GM12873 (cell line): ENCODE results near the gene RASAL2.

Experiments used
- TF ChIP-seq, protein P1 (sequence below): IDR thresholded peaks from 2 replicates; pipeline ENCODE4 v1.5.1; 2012; ENCODE audit warnings: low read depth, mild to moderate bottlenecking, moderate library complexity, low read length, control low read depth; ENCODE audit not compliant: insufficient read depth; ENCODE audit errors: missing control alignments

The RASAL2 gene

GRCh38 chr1:178308438-178308837 lies 214.5 kb downstream of the RASAL2 start:
- TF ChIP-seq, protein P1, sequence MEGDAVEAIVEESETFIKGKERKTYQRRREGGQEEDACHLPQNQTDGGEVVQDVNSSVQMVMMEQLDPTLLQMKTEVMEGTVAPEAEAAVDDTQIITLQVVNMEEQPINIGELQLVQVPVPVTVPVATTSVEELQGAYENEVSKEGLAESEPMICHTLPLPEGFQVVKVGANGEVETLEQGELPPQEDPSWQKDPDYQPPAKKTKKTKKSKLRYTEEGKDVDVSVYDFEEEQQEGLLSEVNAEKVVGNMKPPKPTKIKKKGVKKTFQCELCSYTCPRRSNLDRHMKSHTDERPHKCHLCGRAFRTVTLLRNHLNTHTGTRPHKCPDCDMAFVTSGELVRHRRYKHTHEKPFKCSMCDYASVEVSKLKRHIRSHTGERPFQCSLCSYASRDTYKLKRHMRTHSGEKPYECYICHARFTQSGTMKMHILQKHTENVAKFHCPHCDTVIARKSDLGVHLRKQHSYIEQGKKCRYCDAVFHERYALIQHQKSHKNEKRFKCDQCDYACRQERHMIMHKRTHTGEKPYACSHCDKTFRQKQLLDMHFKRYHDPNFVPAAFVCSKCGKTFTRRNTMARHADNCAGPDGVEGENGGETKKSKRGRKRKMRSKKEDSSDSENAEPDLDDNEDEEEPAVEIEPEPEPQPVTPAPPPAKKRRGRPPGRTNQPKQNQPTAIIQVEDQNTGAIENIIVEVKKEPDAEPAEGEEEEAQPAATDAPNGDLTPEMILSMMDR = no peak

- TF ChIP-seq, protein P1 = peak; percentile 65
Measured at GRCh38 chr1:178310685-178311105, 216.8 kb downstream of the RASAL2 start.

DNA sequence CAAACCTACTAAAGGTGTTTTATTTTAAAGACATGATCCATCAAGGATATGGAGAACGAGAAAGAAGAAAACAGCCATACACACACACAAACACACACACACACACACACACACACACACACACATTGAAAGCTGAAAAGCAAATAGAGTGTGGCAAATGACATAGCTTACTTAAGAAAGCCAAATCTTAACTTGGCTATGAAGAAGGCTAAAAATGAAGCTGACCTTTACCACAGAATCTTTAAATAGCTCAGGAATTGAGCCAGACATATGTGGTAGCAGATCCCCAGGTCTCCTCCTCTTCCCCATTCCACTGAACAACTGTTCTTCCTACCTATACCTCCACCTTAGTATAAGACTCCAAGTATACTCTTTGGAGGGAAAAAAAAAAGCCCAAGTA lies 217.3 kb downstream of the RASAL2 start:
- TF ChIP-seq, protein P1 = no peak

- TF ChIP-seq, protein P1 = no peak
Measured at GRCh38 chr1:178323067-178323466, 229.2 kb downstream of the RASAL2 start.

DNA sequence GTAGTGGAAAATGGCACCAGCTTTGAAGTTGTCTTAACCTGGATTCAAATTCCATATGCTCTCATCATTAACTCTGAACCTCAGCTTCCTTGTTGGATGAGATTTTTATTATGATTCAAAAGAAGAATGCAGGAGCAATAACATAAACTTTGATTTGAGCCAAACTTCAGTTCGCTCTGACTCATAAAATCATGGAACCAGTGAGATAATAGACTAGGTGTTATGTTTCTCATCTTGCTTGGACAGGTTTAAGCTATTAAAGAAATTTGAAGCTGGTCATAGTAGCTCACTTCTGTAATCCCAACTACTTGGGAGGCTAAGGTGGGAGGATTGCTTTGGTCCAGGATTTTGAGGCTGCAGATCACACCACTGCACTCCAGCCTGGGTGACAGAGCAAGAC lies 230.1 kb downstream of the RASAL2 start:
- TF ChIP-seq, protein P1 = no peak

GRCh38 chr1:178328728-178329127 lies 234.8 kb downstream of the RASAL2 start:
- TF ChIP-seq, protein P1 = no peak

DNA sequence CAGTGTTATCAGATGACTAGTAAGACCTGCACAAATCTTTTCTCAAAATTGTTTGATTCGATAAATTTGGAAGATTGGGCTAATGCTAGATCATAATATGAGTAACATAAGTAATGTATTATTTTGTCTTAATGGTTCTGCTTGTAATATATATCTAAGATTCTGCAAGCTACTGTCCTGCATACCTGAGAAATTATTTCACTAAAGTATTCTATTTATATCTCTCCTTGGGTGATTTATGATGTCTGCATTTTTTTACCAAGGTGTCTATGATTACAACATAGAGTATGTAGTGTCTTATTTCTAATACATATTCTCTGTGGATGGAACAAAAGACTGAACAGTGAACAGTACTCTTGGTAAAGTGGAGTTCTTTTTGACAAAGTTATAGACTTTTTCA lies 236.2 kb downstream of the RASAL2 start:
- TF ChIP-seq, protein P1 = no peak
